GM23248 (cell line): ENCODE measurements around the gene OSBPL5.

Experiments used
- EZH2 ChIP-seq: fragments of 200-600 bp; sonication (generic); IDR thresholded peaks from 2 replicates; pipeline ENCODE4 v1.6.1; 2018; ENCODE audit warnings: antibody characterized with exemption, mild to moderate bottlenecking; ENCODE audit not compliant: insufficient read depth, poor library complexity, severe bottlenecking
- EZH2phosphoT487 ChIP-seq: fragments of 200-600 bp; sonication (generic); IDR thresholded peaks from 2 replicates; pipeline ENCODE4 v1.6.1; 2018; ENCODE audit warnings: antibody characterized with exemption, moderate library complexity, mild to moderate bottlenecking, low read depth; ENCODE audit not compliant: insufficient read depth

DNA sequence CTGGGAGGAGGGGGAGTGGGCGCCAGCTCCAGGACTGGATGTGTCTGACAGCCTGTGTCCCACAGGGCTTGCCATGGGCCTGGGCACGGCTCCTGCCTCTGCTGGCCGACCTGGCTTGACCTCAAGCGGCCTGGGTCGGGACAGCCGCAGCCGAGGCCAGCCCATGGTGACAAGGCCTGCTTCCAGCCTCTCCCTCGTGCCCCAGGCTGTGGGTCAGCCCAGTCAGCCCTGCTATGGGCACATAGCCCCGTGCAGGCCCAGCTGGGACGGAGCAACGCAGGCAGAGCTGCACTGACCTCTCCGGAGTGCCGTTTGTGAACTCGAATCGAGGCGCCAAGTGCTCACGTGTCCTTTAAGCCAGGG is 17.9 kb downstream of the OSBPL5 start:
- TF ChIP-seq EZH2phosphoT487 (no peak), EZH2 (no peak)
